H1 (cell line): Measurements from ENCODE around the gene POLR1D. TPM values are rescaled to one million over a fixed set of nuclear protein-coding genes. Genes with fewer than 3 reads are reported as not detected.

ENCODE experiments used
- BRCA1 ChIP-seq: IDR thresholded peaks from 2 replicates; pipeline ENCODE4 v1.6.1; 2012; ENCODE audit warnings: low read depth, low read length, improper control_type of control experiment
- CHD1 ChIP-seq: IDR thresholded peaks from 2 replicates; pipeline ENCODE4 v1.6.1; 2012; ENCODE audit warnings: low read depth, low read length, improper control_type of control experiment
- GTF2F1 ChIP-seq: IDR thresholded peaks from 2 replicates; pipeline ENCODE4 v1.6.1; 2012; ENCODE audit warnings: low read depth, low read length, improper control_type of control experiment, borderline replicate concordance
- JUN ChIP-seq: IDR thresholded peaks from 2 replicates; pipeline ENCODE4 v1.6.1; 2011; ENCODE audit warnings: low read depth, mild to moderate bottlenecking, improper control_type of control experiment, low read length
- KDM5A ChIP-seq: fragments of 200-600 bp; IDR thresholded peaks from 2 replicates; pipeline ENCODE4 v1.7.1; 2012; ENCODE audit warnings: mild to moderate bottlenecking, low read length, inconsistent platforms, mixed read lengths
- RFX5 ChIP-seq: IDR thresholded peaks from 2 replicates; pipeline ENCODE4 v1.6.1; 2011; ENCODE audit warnings: low read depth, low read length, improper control_type of control experiment, borderline replicate concordance
- SIN3A ChIP-seq, 2 experiments: IDR thresholded peaks in 1 of 2; conservative IDR thresholded peaks in 1 of 2; 2 replicates each; pipeline ENCODE4 v1.6.1; 2011 to 2012; ENCODE audit warnings: low read length in 2 of 2, improper control_type of control experiment in 1 of 2, low read depth in 1 of 2, mild to moderate bottlenecking in 1 of 2
- SIX5 ChIP-seq: IDR thresholded peaks from 2 replicates; pipeline ENCODE4 v1.6.1; 2011; ENCODE audit warnings: mild to moderate bottlenecking, low read depth, low read length
- SUZ12 ChIP-seq: fragments of 200-600 bp; sonication (generic); IDR thresholded peaks from 2 replicates; pipeline ENCODE4 v1.6.1; 2012; ENCODE audit warnings: mild to moderate bottlenecking, inconsistent platforms, low read length, moderate library complexity, mixed read lengths
- ZNF274 ChIP-seq: IDR thresholded peaks from 2 replicates; pipeline ENCODE4 v1.7.0; 2012; ENCODE audit warnings: low read length, borderline replicate concordance; ENCODE audit errors: extremely low read depth
- polyA plus RNA-seq, 7 experiments: library from polyadenylated mRNA; depleted of rRNA in 3 of 7; stranded (reverse) in 5 of 7; unstranded in 2 of 7; fragments of >200 nt in 5 of 7; fragments of 200-250 nt in 2 of 7; gene quantifications; 1 replicate in 5 of 7; 2 replicates in 1 of 7; 4 replicates in 1 of 7; pipeline versions ENCODE4 v1.2.1 to v1.2.3, GENCODE V29; 2011 to 2013; ENCODE audit warnings: missing spikeins in 2 of 7, mixed read lengths in 2 of 7
- total RNA-seq: library from RNA; stranded (reverse); fragmentation: NEBNext Ultra II Directional; extraction: Animal tissue kit (Norgen Biotek cat#: 25700); gene quantifications from 2 replicates; pipeline ENCODE4 v1.2.1, GENCODE V29; 2021

Gene POLR1D
- total and polyA plus RNA-seq, 2 of the 8 experiments (the other 6 are each of a cell fraction or from before 2014, with no cell fraction given) = 226 to 232 TPM

- TF ChIP-seq SUZ12 (no peak), BRCA1 (no peak), CHD1 (no peak), JUN (no peak), SIX5 (no peak), ZNF274 (no peak), GTF2F1 (no peak), SIN3A (conservative IDR thresholded peaks at IDR 0.05 in 1 of 2, IDR thresholded peaks at IDR 0.05 in 1 of 2; ENCODE audit: low read depth in 1 of 2, low read length in 2 of 2) (no peak), RFX5 (no peak), KDM5A (no peak)
Measured at GRCh38 chr13:27605610-27606200, 16.0 kb upstream of the POLR1D start (continued).
